Measurements from ENCODE around the gene BIRC6. TPM values are rescaled to one million over a fixed set of nuclear protein-coding genes. Genes with fewer than 3 reads are reported as not detected.
"Not testable (repeated sequence)": the region's sequence is repeated elsewhere in the genome, so short reads cannot be mapped to it uniquely, and the experiment has no call there.

Gene BIRC6
- total RNA-seq, 5 donors from 2014 or later (not counting 1 experiment from before 2014, with no cell fraction given) = 106 to 179 (median 121) TPM

DNA sequence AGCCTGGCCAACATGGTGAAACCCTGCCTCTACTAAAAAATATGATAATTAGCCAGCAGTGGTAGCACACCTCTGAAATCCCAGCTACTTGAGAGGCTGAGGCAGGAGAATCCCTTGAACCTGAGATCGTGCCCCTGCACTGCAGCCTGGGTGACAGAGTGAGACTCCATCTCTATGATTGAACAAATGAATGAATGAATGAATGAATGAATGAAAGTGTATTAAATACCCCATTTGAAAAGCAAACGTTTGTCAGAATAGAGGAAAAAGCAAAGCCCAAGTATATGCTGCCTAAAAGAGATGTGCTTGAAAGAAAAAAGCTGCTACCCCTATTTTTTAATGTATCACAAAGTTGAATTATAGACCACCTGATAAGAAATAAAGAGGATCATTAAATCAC is 181.9 kb downstream of the BIRC6 start:
- peak overlapping the region in 1 of 2 donors; percentile 11 for H3K27ac Mint-ChIP-seq
- DNase-seq = no peak
- peaks cover 1 to 13% of the 10 kb centered on the region in 2 donors for H3K36me3 ChIP-seq (ENCODE audit: control insufficient read depth in 2 of 2, extremely low read depth in 1 of 2, insufficient read depth in 1 of 2, low read length in 1 of 2)
- no peak overlapping the region for H3K27ac ChIP-seq (ENCODE audit: low read length)
- H3K36me3 Mint-ChIP-seq = peaks cover 38% of the 10 kb centered on the region
- no peak overlapping the region for H3K4me3 Mint-ChIP-seq
- no peak for ATAC-seq (replicated peaks in 1 of 4)
- H3K27me3 Mint-ChIP-seq = no peaks in the 10 kb centered on the region
- H3K4me3 ChIP-seq (ENCODE audit: control insufficient read depth in 1 of 2, extremely low read depth in 1 of 2, low read length in 1 of 2) = no peak overlapping the region
- CTCF ChIA-PET = no interaction called here
- 100% methylated on average over 1 of the region's 2 CpGs for WGBS (ENCODE audit: insufficient coverage)
- H3K4me1 ChIP-seq (ENCODE audit: control insufficient read depth in 1 of 2, extremely low read depth in 1 of 2, insufficient read depth in 2 of 2, low read length in 2 of 2) = no peaks in the 10 kb centered on the region
- H3K4me1 Mint-ChIP-seq = peaks cover 11 to 18% (median 14%) of the 10 kb centered on the region in 3 donors
- no peaks in the 10 kb centered on the region for H3K9me3 ChIP-seq
- H3K27me3 ChIP-seq (replicated peaks in 1 of 2; ENCODE audit: control insufficient read depth in 2 of 2, extremely low read depth in 1 of 2, insufficient read depth in 2 of 2, low read length in 1 of 2) = no peaks in the 10 kb centered on the region
- no peaks in the 10 kb centered on the region for H3K9me3 Mint-ChIP-seq
- POLR2A ChIA-PET = no interaction called here

GRCh38 chr2:32552483-32552882 is 195.7 kb downstream of the BIRC6 start:
- DNase-seq; POLR2A ChIA-PET; H3K9me3 Mint-ChIP-seq; H3K4me3 ChIP-seq (ENCODE audit: control insufficient read depth in 1 of 2, extremely low read depth in 1 of 2, low read length in 1 of 2); H3K4me1 Mint-ChIP-seq; ATAC-seq (replicated peaks in 1 of 4); H3K27ac ChIP-seq (ENCODE audit: low read length); H3K4me3 Mint-ChIP-seq; H3K27me3 ChIP-seq (replicated peaks in 1 of 2; ENCODE audit: control insufficient read depth in 2 of 2, extremely low read depth in 1 of 2, insufficient read depth in 2 of 2, low read length in 1 of 2); H3K27me3 Mint-ChIP-seq; H3K4me1 ChIP-seq (ENCODE audit: control insufficient read depth in 1 of 2, extremely low read depth in 1 of 2, insufficient read depth in 2 of 2, low read length in 2 of 2); H3K27ac Mint-ChIP-seq; H3K9me3 ChIP-seq: not testable (repeated sequence)
- peaks cover 17% of the 10 kb centered on the region for H3K36me3 Mint-ChIP-seq
- CTCF ChIA-PET = interaction anchor here in 1 of 2 donors (0.5 kb wide), 1 partner anchor 12 kb away, joined by 4 read pairs; no protein-coding TSS in a partner anchor
- peaks cover 0 to 24% of the 10 kb centered on the region in 2 donors for H3K36me3 ChIP-seq (ENCODE audit: control insufficient read depth in 2 of 2, extremely low read depth in 1 of 2, insufficient read depth in 1 of 2, low read length in 1 of 2)
- no CpG with 5 or more reads among the region's 3 CpGs for WGBS (ENCODE audit: insufficient coverage)

- Histone ChIP-seq H3K36me3 (ENCODE audit: control insufficient read depth in 2 of 2, extremely low read depth in 1 of 2, insufficient read depth in 1 of 2, low read length in 1 of 2) (peaks cover 0 to 16% of the 10 kb centered on the region in 2 donors), H3K4me3 (ENCODE audit: control insufficient read depth in 1 of 2, extremely low read depth in 1 of 2, low read length in 1 of 2) (no peak overlapping the region), H3K27ac (ENCODE audit: low read length) (no peak overlapping the region), H3K4me1 (ENCODE audit: control insufficient read depth in 1 of 2, extremely low read depth in 1 of 2, insufficient read depth in 2 of 2, low read length in 2 of 2) (no peaks in the 10 kb centered on the region), H3K27me3 (replicated peaks in 1 of 2; ENCODE audit: control insufficient read depth in 2 of 2, extremely low read depth in 1 of 2, insufficient read depth in 2 of 2, low read length in 1 of 2) (no peaks in the 10 kb centered on the region), H3K9me3 (no peaks in the 10 kb centered on the region)
- ATAC-seq (replicated peaks in 1 of 4) = peak in 3 of 4 experiments; percentile 30 to 61 (median 52)
- H3K27me3 Mint-ChIP-seq = no peaks in the 10 kb centered on the region
- no peaks in the 10 kb centered on the region for H3K4me1 Mint-ChIP-seq
- H3K36me3 Mint-ChIP-seq = peaks cover 15% of the 10 kb centered on the region
- H3K9me3 Mint-ChIP-seq = no peaks in the 10 kb centered on the region
- WGBS (ENCODE audit: insufficient coverage) = no CpG with 5 or more reads among the region's 2 CpGs
- H3K4me3 Mint-ChIP-seq = no peak overlapping the region
- no peak overlapping the region for H3K27ac Mint-ChIP-seq
- POLR2A ChIA-PET = no interaction called here
- DNase-seq = peak in 2 of 35 experiments; percentile 4 to 59
- CTCF ChIA-PET = no interaction called here
Measured at GRCh38 chr2:32553829-32554432, 197.1 kb downstream of the BIRC6 start.

- no peak for DNase-seq
- ATAC-seq (replicated peaks in 1 of 4) = no peak
- Mint-ChIP-seq H3K27me3 (no peaks in the 10 kb centered on the region), H3K4me3 (no peak overlapping the region), H3K9me3 (no peaks in the 10 kb centered on the region), H3K4me1 (peaks cover 0 to 2% (median 2%) of the 10 kb centered on the region in 3 donors), H3K27ac (no peak overlapping the region), H3K36me3 (peaks cover 29% of the 10 kb centered on the region)
- Histone ChIP-seq H3K4me3 (ENCODE audit: control insufficient read depth in 1 of 2, extremely low read depth in 1 of 2, low read length in 1 of 2) (no peak overlapping the region), H3K27me3 (replicated peaks in 1 of 2; ENCODE audit: control insufficient read depth in 2 of 2, extremely low read depth in 1 of 2, insufficient read depth in 2 of 2, low read length in 1 of 2) (no peaks in the 10 kb centered on the region), H3K9me3 (no peaks in the 10 kb centered on the region), H3K4me1 (ENCODE audit: control insufficient read depth in 1 of 2, extremely low read depth in 1 of 2, insufficient read depth in 2 of 2, low read length in 2 of 2) (no peaks in the 10 kb centered on the region), H3K36me3 (ENCODE audit: control insufficient read depth in 2 of 2, extremely low read depth in 1 of 2, insufficient read depth in 1 of 2, low read length in 1 of 2) (peaks cover 5 to 20% of the 10 kb centered on the region in 2 donors), H3K27ac (ENCODE audit: low read length) (no peak overlapping the region)
- WGBS (ENCODE audit: insufficient coverage) = no CpG with 5 or more reads among the region's 2 CpGs
- POLR2A ChIA-PET = no interaction called here
- CTCF ChIA-PET = interaction anchor here in 1 of 2 donors (1.2 kb wide), 1 partner anchor 1025 kb away, joined by 3 read pairs; no protein-coding TSS in a partner anchor
Measured at GRCh38 chr2:32558492-32558891, 201.7 kb downstream of the BIRC6 start.

- Mint-ChIP-seq H3K4me3 (no peak overlapping the region), H3K9me3 (peaks cover 0 to 2% (median 0%) of the 10 kb centered on the region in 3 donors), H3K27me3 (no peaks in the 10 kb centered on the region), H3K36me3 (peaks cover 33% of the 10 kb centered on the region), H3K27ac (no peak overlapping the region), H3K4me1 (peaks cover 2 to 5% (median 4%) of the 10 kb centered on the region in 3 donors)
- POLR2A ChIA-PET = interaction anchor here in 1 of 2 donors (0.6 kb wide), 1 partner anchor 45 kb away, joined by 4 read pairs; no protein-coding TSS in a partner anchor
- H3K27ac ChIP-seq (ENCODE audit: low read length) = no peak overlapping the region
- H3K27me3 ChIP-seq (replicated peaks in 1 of 2; ENCODE audit: control insufficient read depth in 2 of 2, extremely low read depth in 1 of 2, insufficient read depth in 2 of 2, low read length in 1 of 2) = no peaks in the 10 kb centered on the region
- H3K9me3 ChIP-seq = no peaks in the 10 kb centered on the region
- no peaks in the 10 kb centered on the region for H3K4me1 ChIP-seq (ENCODE audit: control insufficient read depth in 1 of 2, extremely low read depth in 1 of 2, insufficient read depth in 2 of 2, low read length in 2 of 2)
- DNase-seq (no peak), ATAC-seq (replicated peaks in 1 of 4) (no peak)
- WGBS (ENCODE audit: insufficient coverage) = 100% methylated on average over 2 of the region's 3 CpGs
- CTCF ChIA-PET = interaction anchor here (0.6 to 1.2 kb wide), 3 partner anchors 9 to 1024 kb away, joined by 3 to 5 read pairs (median 3); no protein-coding TSS in a partner anchor
- no peak overlapping the region for H3K4me3 ChIP-seq (ENCODE audit: control insufficient read depth in 1 of 2, extremely low read depth in 1 of 2, low read length in 1 of 2)
- H3K36me3 ChIP-seq (ENCODE audit: control insufficient read depth in 2 of 2, extremely low read depth in 1 of 2, insufficient read depth in 1 of 2, low read length in 1 of 2) = peaks cover 5 to 20% of the 10 kb centered on the region in 2 donors
Measured at GRCh38 chr2:32559136-32559535, 202.3 kb downstream of the BIRC6 start.

- Mint-ChIP-seq H3K27ac (no peak overlapping the region), H3K9me3 (peaks cover 0 to 19% (median 2%) of the 10 kb centered on the region in 3 donors), H3K27me3 (no peaks in the 10 kb centered on the region), H3K4me3 (no peak overlapping the region), H3K4me1 (peaks cover 6 to 8% (median 8%) of the 10 kb centered on the region in 3 donors), H3K36me3 (peaks cover 63% of the 10 kb centered on the region)
- WGBS (ENCODE audit: insufficient coverage) = no CpG with 5 or more reads among the region's 4 CpGs
- ChIA-PET POLR2A (no interaction called here), CTCF (no interaction called here)
- no peak overlapping the region for H3K4me3 ChIP-seq (ENCODE audit: control insufficient read depth in 1 of 2, extremely low read depth in 1 of 2, low read length in 1 of 2)
- no peak overlapping the region for H3K27ac ChIP-seq (ENCODE audit: low read length)
- peaks cover 9 to 17% of the 10 kb centered on the region in 2 donors for H3K36me3 ChIP-seq (ENCODE audit: control insufficient read depth in 2 of 2, extremely low read depth in 1 of 2, insufficient read depth in 1 of 2, low read length in 1 of 2)
- H3K4me1 ChIP-seq (ENCODE audit: control insufficient read depth in 1 of 2, extremely low read depth in 1 of 2, insufficient read depth in 2 of 2, low read length in 2 of 2) = no peaks in the 10 kb centered on the region
- no peaks in the 10 kb centered on the region for H3K27me3 ChIP-seq (replicated peaks in 1 of 2; ENCODE audit: control insufficient read depth in 2 of 2, extremely low read depth in 1 of 2, insufficient read depth in 2 of 2, low read length in 1 of 2)
- ATAC-seq (replicated peaks in 1 of 4) (no peak), DNase-seq (no peak)
- H3K9me3 ChIP-seq = peaks cover 7% of the 10 kb centered on the region
Measured at GRCh38 chr2:32562906-32563305, 206.1 kb downstream of the BIRC6 start.
